Suprapubic skin (tissue), 3 donors: ENCODE measurements around the gene PRRC2B.

Source experiments
- CTCF ChIP-seq, 2 donors: fragments of 200-600 bp in 1 of 2; fragments of 450-650 bp in 1 of 2; sonication (generic) in 1 of 2; IDR thresholded peaks; one replicate each; pipeline ENCODE4 v1.5.1; 2016 to 2019; ENCODE audit warnings: antibody characterized with exemption in 2 of 2, mild to moderate bottlenecking in 1 of 2, moderate library complexity in 1 of 2
- POLR2A ChIP-seq, 2 donors: fragments of 450-650 bp; IDR thresholded peaks; one replicate each; pipeline ENCODE4 v1.6.1; 2017; ENCODE audit warnings: antibody characterized with exemption in 2 of 2, mild to moderate bottlenecking in 2 of 2, moderate library complexity in 2 of 2

- TF ChIP-seq CTCF (IDR thresholded peaks at IDR 0.05), result no peak
- no peak for TF ChIP-seq POLR2A (IDR thresholded peaks at IDR 0.05)
Observed at GRCh38 chr9:131429121-131430012, 35.5 kb downstream of the PRRC2B start.
